GM12892 (cell line): ENCODE results near the gene TMPRSS3.

Experiments used
- POLR2A ChIP-seq: IDR thresholded peaks from 2 replicates; pipeline ENCODE4 v1.6.1; 2011; ENCODE audit warnings: low read depth, low read length, control low read depth
- POLR2AphosphoS5 ChIP-seq: IDR thresholded peaks from 2 replicates; pipeline ENCODE4 v1.6.1; 2011; ENCODE audit warnings: low read depth, low read length, control low read depth
- TAF1 ChIP-seq: IDR thresholded peaks from 2 replicates; pipeline ENCODE4 v1.6.1; 2011; ENCODE audit warnings: low read depth, mild to moderate bottlenecking, control low read depth, low read length, borderline replicate concordance

DNA sequence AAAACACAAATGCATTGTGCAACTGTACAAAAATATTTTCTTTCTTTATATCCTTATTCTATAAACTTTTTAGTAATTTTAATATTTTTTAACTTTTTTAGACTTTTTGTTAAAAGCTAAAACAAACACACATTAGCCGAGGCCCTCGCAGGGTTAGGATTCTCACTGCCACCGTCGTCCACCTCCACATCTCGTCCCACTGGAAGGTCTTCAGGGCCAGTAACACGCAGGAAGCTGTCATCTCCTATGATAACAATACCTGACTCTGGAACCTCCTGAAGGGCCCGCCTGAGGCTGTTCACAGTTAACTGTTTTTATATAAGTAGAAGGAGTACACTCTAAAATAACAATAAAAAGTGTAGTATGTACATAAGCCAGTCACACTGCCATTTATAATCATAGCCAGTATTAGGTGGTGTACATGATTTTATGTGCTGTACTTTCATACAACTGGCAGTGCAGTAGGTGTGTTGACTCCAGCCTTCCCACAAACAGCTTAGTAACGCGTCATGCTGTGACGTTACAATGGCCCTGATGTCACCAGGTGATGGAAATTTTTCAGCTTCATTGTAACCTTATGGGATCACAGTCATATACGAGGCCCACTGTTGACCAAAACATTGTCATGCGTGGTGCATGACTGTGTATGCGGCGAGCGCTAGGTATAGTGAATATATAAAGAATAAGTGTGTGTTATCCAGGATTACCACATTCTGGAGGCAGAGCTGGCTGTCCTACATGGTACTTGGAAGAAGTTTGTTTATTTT is 53.9 kb downstream of the TMPRSS3 start:
- TF ChIP-seq POLR2A (no peak), TAF1 (no peak), POLR2AphosphoS5 (no peak)
